ENCODE measurements around the gene RLN2. TPM values are rescaled to one million over a fixed set of nuclear protein-coding genes. Genes with fewer than 3 reads are reported as not detected.
"Not testable (repeated sequence)": the region's sequence is repeated elsewhere in the genome, so short reads cannot be mapped to it uniquely, and the experiment has no call there.

Gene RLN2
- total and polyA plus RNA-seq, 2 donors (not counting 1 experiment from before 2014, with no cell fraction given) = 0.94 to 3.5 TPM

DNA sequence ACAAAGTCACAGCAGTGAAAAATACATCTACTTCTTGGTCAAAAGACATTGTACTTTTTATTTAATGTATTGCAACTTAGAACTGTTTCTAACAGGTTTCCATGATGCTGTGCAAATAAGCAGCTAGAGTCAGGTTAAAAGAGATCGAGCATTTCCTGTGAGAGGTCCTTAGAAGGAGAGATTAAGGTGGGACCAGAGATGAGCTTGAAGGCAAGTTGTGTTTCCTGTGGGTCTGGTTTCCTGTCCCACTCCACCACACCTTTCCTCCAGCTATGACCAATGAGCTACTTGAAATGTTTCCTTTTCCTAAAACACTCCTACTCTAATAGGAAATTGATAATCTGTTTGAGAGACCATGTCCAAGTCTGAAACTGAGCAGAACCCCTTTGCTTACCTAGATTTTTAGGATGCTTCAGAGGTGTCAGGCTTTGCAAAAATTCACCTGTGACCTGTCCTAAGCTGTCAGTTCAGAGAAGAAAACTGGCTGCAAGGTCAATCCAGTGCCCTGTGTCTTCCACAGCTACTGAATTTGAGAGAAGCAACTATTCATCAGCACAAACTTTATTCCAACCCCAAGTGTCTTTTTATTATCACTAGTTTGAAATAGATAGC, 48.2 kb upstream of the RLN2 start:
- Histone ChIP-seq H3K9ac (ENCODE audit: low read length) (no peak overlapping the region), H3K27ac (ENCODE audit: low read length in 2 of 2) (no peak overlapping the region), H3K4me2 (replicated peaks; ENCODE audit: low read depth, low read length, poor library complexity, severe bottlenecking) (no peak overlapping the region), H3K4me3 (ENCODE audit: control extremely low read depth in 1 of 5, extremely low read depth in 1 of 5, insufficient read depth in 1 of 5, low read depth in 2 of 5, low read length in 4 of 5) (no peak overlapping the region), H3K9me3 (ENCODE audit: control extremely low read depth in 1 of 3, control insufficient read depth in 2 of 3, insufficient read depth in 1 of 3, low read length in 2 of 3) (peaks cover 0 to 12% (median 2%) of the 10 kb centered on the region in 3 donors), H2AFZ (ENCODE audit: insufficient read depth, low read depth, low read length, poor library complexity, severe bottlenecking) (no peak overlapping the region), H3K79me2 (ENCODE audit: control insufficient read depth, insufficient read depth, low read length) (no peaks in the 10 kb centered on the region), H3K4me1 (ENCODE audit: control insufficient read depth in 2 of 2, insufficient read depth in 2 of 2, low read length in 2 of 2) (no peaks in the 10 kb centered on the region), H3K27me3 (replicated peaks in 1 of 4; ENCODE audit: control extremely low read depth in 1 of 4, control insufficient read depth in 3 of 4, insufficient read depth in 4 of 4, low read length in 3 of 4) (no peaks in the 10 kb centered on the region), H4K20me1 (ENCODE audit: control insufficient read depth, insufficient read depth, low read length, poor library complexity, severe bottlenecking) (no peaks in the 10 kb centered on the region), H3K36me3 (replicated peaks in 1 of 2; ENCODE audit: control extremely low read depth in 1 of 2, control insufficient read depth in 1 of 2, extremely low read depth in 1 of 2, insufficient read depth in 2 of 2, low read length in 1 of 2) (no peaks in the 10 kb centered on the region)
- no CpG with 5 or more reads among the region's 1 CpG for WGBS (ENCODE audit: insufficient coverage)
- ChIA-PET POLR2A (no interaction called here), CTCF (interaction anchor here (1.1 kb wide), 1 partner anchor 166 kb away, joined by 3 read pairs; no protein-coding TSS in a partner anchor)
- no peak for TF ChIP-seq EZH2 (IDR thresholded peaks at IDR 0.05; ENCODE audit: borderline replicate concordance, insufficient read depth, low read depth, low read length, poor library complexity, severe bottlenecking)
- TF ChIP-seq, protein P1, sequence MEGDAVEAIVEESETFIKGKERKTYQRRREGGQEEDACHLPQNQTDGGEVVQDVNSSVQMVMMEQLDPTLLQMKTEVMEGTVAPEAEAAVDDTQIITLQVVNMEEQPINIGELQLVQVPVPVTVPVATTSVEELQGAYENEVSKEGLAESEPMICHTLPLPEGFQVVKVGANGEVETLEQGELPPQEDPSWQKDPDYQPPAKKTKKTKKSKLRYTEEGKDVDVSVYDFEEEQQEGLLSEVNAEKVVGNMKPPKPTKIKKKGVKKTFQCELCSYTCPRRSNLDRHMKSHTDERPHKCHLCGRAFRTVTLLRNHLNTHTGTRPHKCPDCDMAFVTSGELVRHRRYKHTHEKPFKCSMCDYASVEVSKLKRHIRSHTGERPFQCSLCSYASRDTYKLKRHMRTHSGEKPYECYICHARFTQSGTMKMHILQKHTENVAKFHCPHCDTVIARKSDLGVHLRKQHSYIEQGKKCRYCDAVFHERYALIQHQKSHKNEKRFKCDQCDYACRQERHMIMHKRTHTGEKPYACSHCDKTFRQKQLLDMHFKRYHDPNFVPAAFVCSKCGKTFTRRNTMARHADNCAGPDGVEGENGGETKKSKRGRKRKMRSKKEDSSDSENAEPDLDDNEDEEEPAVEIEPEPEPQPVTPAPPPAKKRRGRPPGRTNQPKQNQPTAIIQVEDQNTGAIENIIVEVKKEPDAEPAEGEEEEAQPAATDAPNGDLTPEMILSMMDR (IDR thresholded peaks at IDR 0.05) = no peak
- peaks cover 7% of the 10 kb centered on the region for H3K4me1 Mint-ChIP-seq
- H3K4me3 Mint-ChIP-seq = no peak overlapping the region
- peaks cover 10% of the 10 kb centered on the region for H3K9me3 Mint-ChIP-seq (ENCODE audit: insufficient read depth)
- intact Hi-C loops (cut with micrococcal nuclease) = no loop called here
- H3K27ac Mint-ChIP-seq = no peak overlapping the region
- ATAC-seq (ENCODE audit: low read depth) (no peak), DNase-seq (no peak)
- H3K27me3 Mint-ChIP-seq = peaks cover under 1% of the 10 kb centered on the region

DNA sequence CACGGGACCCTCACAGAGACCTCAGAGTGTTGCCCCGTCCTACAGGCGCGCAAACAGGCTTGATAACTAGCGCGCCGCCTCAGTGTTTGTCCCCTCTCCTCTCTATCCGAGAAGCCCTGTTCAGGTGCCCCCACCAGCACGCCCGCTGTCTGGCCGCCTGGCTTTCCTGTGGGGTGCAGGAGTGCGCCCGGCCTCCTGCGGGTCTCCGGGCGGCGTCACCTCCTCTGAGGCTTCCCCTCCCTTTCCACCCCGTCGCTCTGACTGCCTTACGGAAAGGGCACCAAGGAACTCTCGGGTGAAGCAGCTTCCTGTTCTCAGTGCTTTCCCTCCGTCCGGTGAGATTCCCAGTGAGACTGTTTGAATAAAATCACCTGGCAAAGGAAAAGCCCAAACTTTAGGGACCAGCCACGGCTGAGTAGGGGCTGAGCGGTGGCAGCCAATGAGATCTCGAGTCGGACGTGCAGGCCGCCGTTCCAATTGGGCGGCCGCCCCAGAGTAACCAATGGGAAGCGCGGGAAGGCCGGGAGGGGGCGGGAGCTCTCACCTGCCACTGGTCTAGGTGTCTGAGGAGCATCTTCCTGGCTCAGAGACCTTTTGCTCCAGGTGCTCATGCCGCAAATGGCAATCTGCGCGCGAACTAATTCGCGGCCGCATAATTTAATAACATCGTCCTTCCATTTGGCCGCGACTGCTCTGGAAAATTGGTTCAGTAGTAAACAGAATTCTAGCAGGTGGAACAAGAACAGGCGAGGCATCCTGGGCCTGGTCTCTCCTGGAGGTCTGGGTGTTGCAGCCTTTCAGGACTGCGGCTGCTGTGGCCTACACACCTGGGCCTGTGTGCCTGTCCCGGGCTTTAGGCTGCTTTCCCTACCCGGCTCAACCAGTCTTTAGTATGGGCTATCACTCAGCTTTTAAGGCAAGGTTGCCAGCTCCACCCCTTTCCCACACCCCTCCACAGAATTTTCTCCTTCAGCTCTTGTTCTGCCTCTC, 34.8 kb upstream of the RLN2 start, which contains the start of gene RLN1:
Gene RLN1 (minus strand): TSS at position 885 of the 990 bp plus-strand sequence. CDS start 130 bp downstream, at position 755.
- POLR2A ChIA-PET = not testable (repeated sequence)
- peak within 1 kb of the TSS; percentile 79 for H2AFZ ChIP-seq (ENCODE audit: insufficient read depth, low read depth, low read length, poor library complexity, severe bottlenecking)

More for the DNA sequence above, 34.8 kb upstream of the RLN2 start, which contains the start of gene RLN1:
- peak within 1 kb of the TSS; percentile 27 for H3K27ac Mint-ChIP-seq
- H3K4me2 ChIP-seq (replicated peaks; ENCODE audit: low read depth, low read length, poor library complexity, severe bottlenecking) = peak within 1 kb of the TSS; percentile 57
- H3K9me3 Mint-ChIP-seq (ENCODE audit: insufficient read depth); H3K4me1 ChIP-seq (ENCODE audit: control insufficient read depth in 2 of 2, insufficient read depth in 2 of 2, low read length in 2 of 2); H3K9ac ChIP-seq (ENCODE audit: low read length); CTCF ChIA-PET; H4K20me1 ChIP-seq (ENCODE audit: control insufficient read depth, insufficient read depth, low read length, poor library complexity, severe bottlenecking); H3K9me3 ChIP-seq (ENCODE audit: control extremely low read depth in 1 of 3, control insufficient read depth in 2 of 3, insufficient read depth in 1 of 3, low read length in 2 of 3); H3K27me3 ChIP-seq (replicated peaks in 1 of 4; ENCODE audit: control extremely low read depth in 1 of 4, control insufficient read depth in 3 of 4, insufficient read depth in 4 of 4, low read length in 3 of 4); H3K36me3 ChIP-seq (replicated peaks in 1 of 2; ENCODE audit: control extremely low read depth in 1 of 2, control insufficient read depth in 1 of 2, extremely low read depth in 1 of 2, insufficient read depth in 2 of 2, low read length in 1 of 2); H3K27ac ChIP-seq (ENCODE audit: low read length in 2 of 2); H3K79me2 ChIP-seq (ENCODE audit: control insufficient read depth, insufficient read depth, low read length); H3K27me3 Mint-ChIP-seq; H3K4me1 Mint-ChIP-seq: not testable (repeated sequence)
- DNase-seq (peak; percentile 66), ATAC-seq (ENCODE audit: low read depth) (peak; percentile 100)
- peak within 1 kb of the TSS; percentile 81 for H3K4me3 Mint-ChIP-seq
- intact Hi-C loops (cut with micrococcal nuclease) = loop anchor here (10.0 kb wide), 1 partner anchor 106 kb away; no protein-coding TSS in a partner anchor
- H3K4me3 ChIP-seq (ENCODE audit: control extremely low read depth in 1 of 5, extremely low read depth in 1 of 5, insufficient read depth in 1 of 5, low read depth in 2 of 5, low read length in 4 of 5) = peak within 1 kb of the TSS in 1 of 5 experiments; percentile 0
- WGBS (ENCODE audit: insufficient coverage) = 28% methylated on average over 13 of the region's 50 CpGs

Data from B cell (primary cell).